ENCODE results near the gene ZNF45. TPM values are rescaled to one million over a fixed set of nuclear protein-coding genes. Genes with fewer than 3 reads are reported as not detected.

ZNF45 gene
- total and polyA plus RNA-seq, 2 of the 13 experiments (the other 11 are each of a cell fraction or from before 2014, with no cell fraction given): 2.4 to 11.3 TPM

DNA sequence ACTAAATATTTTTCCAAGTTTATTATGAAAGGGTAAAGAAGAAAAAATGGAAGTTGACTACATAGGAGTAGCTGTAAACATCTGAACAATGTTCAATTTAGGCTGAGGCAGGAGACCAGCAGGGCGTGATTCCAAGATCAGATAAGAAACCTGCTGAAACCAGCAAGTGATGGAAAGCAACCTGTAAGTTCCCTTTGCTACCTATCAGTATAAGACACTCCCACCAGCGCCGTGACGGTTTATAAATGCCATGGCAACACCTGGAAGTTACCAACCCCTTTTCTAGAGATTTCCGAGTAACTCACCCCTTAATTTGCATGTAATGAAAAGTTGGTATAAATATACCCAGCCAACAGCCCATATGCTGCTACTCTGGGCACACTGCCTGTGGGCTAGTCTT is 1.1 kb upstream of the ZNF45 start:
- no peak overlapping the region for H3K4me2 ChIP-seq (ENCODE audit: low read depth, low read length)
- H3K36me3 ChIP-seq (replicated peaks in 1 of 2; ENCODE audit: control insufficient read depth in 1 of 2, insufficient read depth in 2 of 2, low read length in 2 of 2): peaks cover 0 to 1% of the 10 kb centered on the region in 2 experiments; a peak in 1 of 5 replicates
- DNase-seq (ENCODE audit: low spot score) (no peak), FAIRE-seq (no peak), ATAC-seq (no peak)
- H3K4me3 ChIP-seq (replicated peaks in 1 of 3; ENCODE audit: insufficient read depth in 1 of 3, low read depth in 2 of 3, low read length in 3 of 3): no peak overlapping the region
- intact Hi-C loops (cut with micrococcal nuclease; ENCODE audit: unreplicated experiment): loop anchor here (10.0 kb wide), 1 partner anchor 111 kb away; the partner anchor contains the start of gene ZNF283
- WGBS (ENCODE audit: low lambda C conversion rate): 55% methylated on average over 5 of the region's 5 CpGs
- BruUV-seq (replicated peaks): no TSS peak
- ChIA-PET POLR2A (interaction anchor here (1.8 to 2.1 kb wide), 3 partner anchors 16 to 229 kb away, joined by 12 to 36 read pairs (median 12); partner anchors contain the start of genes ZNF221, ZNF226 and ZNF283), CTCF (ENCODE audit: low intra/inter-chr PET ratio, low total read pairs) (no interaction called here)
- no peaks in the 10 kb centered on the region for H3K27me3 ChIP-seq (ENCODE audit: control insufficient read depth in 1 of 2, insufficient read depth in 2 of 2, low read length in 2 of 2)
- H4K20me1 ChIP-seq (ENCODE audit: insufficient read depth, low read length): no peaks in the 10 kb centered on the region
- no peak overlapping the region for H3K9ac ChIP-seq (ENCODE audit: insufficient read depth, low read depth, low read length)
- no peak overlapping the region for H2AFZ ChIP-seq (ENCODE audit: low read length)
- H3K27ac ChIP-seq (ENCODE audit: extremely low read length, insufficient read depth, low read length): no peak overlapping the region
- H3K4me1 ChIP-seq (ENCODE audit: insufficient read depth, low read length): peaks cover 7% of the 10 kb centered on the region; the same call in 1 of the 2 replicates
- in situ Hi-C loops (cut with HindIII; ENCODE audit: extremely low pct_ligation_motif_present, low pct_unique_long_range_greater_than_20kb): no loop called here
- 0 out of 2 replicates have a peak, but pooled peaks cover 6% of the 10 kb centered on the region for H3K9me3 ChIP-seq (ENCODE audit: low read length)
- no peaks in the 10 kb centered on the region for H3K79me2 ChIP-seq (ENCODE audit: insufficient read depth, low read length)
- TF ChIP-seq, protein P1, sequence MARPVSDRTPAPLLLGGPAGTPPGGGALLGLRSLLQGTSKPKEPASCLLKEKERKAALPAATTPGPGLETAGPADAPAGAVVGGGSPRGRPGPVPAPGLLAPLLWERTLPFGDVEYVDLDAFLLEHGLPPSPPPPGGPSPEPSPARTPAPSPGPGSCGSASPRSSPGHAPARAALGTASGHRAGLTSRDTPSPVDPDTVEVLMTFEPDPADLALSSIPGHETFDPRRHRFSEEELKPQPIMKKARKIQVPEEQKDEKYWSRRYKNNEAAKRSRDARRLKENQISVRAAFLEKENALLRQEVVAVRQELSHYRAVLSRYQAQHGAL (CRISPR knock-in tag; IDR thresholded peaks at IDR 0.05; ENCODE audit: not compliant biosample characterization): no peak
- TF ChIP-seq, protein P2, sequence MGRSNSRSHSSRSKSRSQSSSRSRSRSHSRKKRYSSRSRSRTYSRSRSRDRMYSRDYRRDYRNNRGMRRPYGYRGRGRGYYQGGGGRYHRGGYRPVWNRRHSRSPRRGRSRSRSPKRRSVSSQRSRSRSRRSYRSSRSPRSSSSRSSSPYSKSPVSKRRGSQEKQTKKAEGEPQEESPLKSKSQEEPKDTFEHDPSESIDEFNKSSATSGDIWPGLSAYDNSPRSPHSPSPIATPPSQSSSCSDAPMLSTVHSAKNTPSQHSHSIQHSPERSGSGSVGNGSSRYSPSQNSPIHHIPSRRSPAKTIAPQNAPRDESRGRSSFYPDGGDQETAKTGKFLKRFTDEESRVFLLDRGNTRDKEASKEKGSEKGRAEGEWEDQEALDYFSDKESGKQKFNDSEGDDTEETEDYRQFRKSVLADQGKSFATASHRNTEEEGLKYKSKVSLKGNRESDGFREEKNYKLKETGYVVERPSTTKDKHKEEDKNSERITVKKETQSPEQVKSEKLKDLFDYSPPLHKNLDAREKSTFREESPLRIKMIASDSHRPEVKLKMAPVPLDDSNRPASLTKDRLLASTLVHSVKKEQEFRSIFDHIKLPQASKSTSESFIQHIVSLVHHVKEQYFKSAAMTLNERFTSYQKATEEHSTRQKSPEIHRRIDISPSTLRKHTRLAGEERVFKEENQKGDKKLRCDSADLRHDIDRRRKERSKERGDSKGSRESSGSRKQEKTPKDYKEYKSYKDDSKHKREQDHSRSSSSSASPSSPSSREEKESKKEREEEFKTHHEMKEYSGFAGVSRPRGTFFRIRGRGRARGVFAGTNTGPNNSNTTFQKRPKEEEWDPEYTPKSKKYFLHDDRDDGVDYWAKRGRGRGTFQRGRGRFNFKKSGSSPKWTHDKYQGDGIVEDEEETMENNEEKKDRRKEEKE (IDR thresholded peaks at IDR 0.05): no peak
- TF ChIP-seq GPN1 (CRISPR knock-in tag; IDR thresholded peaks at IDR 0.05; ENCODE audit: borderline replicate concordance): no peak
- no peak for TF ChIP-seq ZNF337 (CRISPR knock-in tag; IDR thresholded peaks at IDR 0.05; ENCODE audit: borderline replicate concordance, low read depth)
- TF ChIP-seq, protein P3, sequence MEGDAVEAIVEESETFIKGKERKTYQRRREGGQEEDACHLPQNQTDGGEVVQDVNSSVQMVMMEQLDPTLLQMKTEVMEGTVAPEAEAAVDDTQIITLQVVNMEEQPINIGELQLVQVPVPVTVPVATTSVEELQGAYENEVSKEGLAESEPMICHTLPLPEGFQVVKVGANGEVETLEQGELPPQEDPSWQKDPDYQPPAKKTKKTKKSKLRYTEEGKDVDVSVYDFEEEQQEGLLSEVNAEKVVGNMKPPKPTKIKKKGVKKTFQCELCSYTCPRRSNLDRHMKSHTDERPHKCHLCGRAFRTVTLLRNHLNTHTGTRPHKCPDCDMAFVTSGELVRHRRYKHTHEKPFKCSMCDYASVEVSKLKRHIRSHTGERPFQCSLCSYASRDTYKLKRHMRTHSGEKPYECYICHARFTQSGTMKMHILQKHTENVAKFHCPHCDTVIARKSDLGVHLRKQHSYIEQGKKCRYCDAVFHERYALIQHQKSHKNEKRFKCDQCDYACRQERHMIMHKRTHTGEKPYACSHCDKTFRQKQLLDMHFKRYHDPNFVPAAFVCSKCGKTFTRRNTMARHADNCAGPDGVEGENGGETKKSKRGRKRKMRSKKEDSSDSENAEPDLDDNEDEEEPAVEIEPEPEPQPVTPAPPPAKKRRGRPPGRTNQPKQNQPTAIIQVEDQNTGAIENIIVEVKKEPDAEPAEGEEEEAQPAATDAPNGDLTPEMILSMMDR (CRISPR knock-in tag; IDR thresholded peaks at IDR 0.05): no peak
- no peak for TF ChIP-seq CEBPB (IDR thresholded peaks at IDR 0.05; ENCODE audit: borderline replicate concordance, low read depth, low read length)
- no peak for TF ChIP-seq ZBTB46 (CRISPR knock-in tag; IDR thresholded peaks at IDR 0.05; ENCODE audit: borderline replicate concordance)
- no peak for TF ChIP-seq SP2 (CRISPR knock-in tag; IDR thresholded peaks at IDR 0.05)
- no peak for TF ChIP-seq ZNF460 (CRISPR knock-in tag; IDR thresholded peaks at IDR 0.05; ENCODE audit: borderline replicate concordance)
- no peak for TF ChIP-seq MEIS1 (CRISPR knock-in tag; IDR thresholded peaks at IDR 0.05; ENCODE audit: borderline replicate concordance)
- no peak for TF ChIP-seq ZNF549 (CRISPR knock-in tag; IDR thresholded peaks at IDR 0.05)
- TF ChIP-seq ZNF225 (CRISPR knock-in tag; IDR thresholded peaks at IDR 0.05): no peak
- TF ChIP-seq, protein P4, sequence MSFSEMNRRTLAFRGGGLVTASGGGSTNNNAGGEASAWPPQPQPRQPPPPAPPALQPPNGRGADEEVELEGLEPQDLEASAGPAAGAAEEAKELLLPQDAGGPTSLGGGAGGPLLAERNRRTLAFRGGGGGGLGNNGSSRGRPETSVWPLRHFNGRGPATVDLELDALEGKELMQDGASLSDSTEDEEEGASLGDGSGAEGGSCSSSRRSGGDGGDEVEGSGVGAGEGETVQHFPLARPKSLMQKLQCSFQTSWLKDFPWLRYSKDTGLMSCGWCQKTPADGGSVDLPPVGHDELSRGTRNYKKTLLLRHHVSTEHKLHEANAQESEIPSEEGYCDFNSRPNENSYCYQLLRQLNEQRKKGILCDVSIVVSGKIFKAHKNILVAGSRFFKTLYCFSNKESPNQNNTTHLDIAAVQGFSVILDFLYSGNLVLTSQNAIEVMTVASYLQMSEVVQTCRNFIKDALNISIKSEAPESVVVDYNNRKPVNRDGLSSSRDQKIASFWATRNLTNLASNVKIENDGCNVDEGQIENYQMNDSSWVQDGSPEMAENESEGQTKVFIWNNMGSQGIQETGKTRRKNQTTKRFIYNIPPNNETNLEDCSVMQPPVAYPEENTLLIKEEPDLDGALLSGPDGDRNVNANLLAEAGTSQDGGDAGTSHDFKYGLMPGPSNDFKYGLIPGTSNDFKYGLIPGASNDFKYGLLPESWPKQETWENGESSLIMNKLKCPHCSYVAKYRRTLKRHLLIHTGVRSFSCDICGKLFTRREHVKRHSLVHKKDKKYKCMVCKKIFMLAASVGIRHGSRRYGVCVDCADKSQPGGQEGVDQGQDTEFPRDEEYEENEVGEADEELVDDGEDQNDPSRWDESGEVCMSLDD (CRISPR knock-in tag; IDR thresholded peaks at IDR 0.05; ENCODE audit: borderline replicate concordance): no peak
